ENCODE results near the gene HIPK2. TPM values are rescaled to one million over a fixed set of nuclear protein-coding genes. Genes with fewer than 3 reads are reported as not detected.

HIPK2 gene
- total RNA-seq, 1 donor from 2014 or later = 5.8 TPM

- no peak for FAIRE-seq
- peaks cover 1% of the 10 kb centered on the region for H3K36me3 ChIP-seq (ENCODE audit: control insufficient read depth, insufficient read depth, low read length)
- no peak for DNase-seq (ENCODE audit: low read depth)
- H3K27me3 ChIP-seq (ENCODE audit: control insufficient read depth, insufficient read depth, low read length) = no peaks in the 10 kb centered on the region
- H3K4me3 ChIP-seq (ENCODE audit: low read depth, low read length) = no peak overlapping the region
- no peak for TF ChIP-seq CTCF (IDR thresholded peaks at IDR 0.05; ENCODE audit: insufficient read depth, low read length, severe bottlenecking)
Observed at GRCh38 chr7:139726485-139726869, 51.3 kb downstream of the HIPK2 start.

- no peak for TF ChIP-seq CTCF (IDR thresholded peaks at IDR 0.05; ENCODE audit: insufficient read depth, low read length, severe bottlenecking)
- H3K36me3 ChIP-seq (ENCODE audit: control insufficient read depth, insufficient read depth, low read length) = peaks cover 1% of the 10 kb centered on the region
- DNase-seq (ENCODE audit: low read depth) (no peak), FAIRE-seq (no peak)
- H3K4me3 ChIP-seq (ENCODE audit: low read depth, low read length) = no peak overlapping the region
- H3K27me3 ChIP-seq (ENCODE audit: control insufficient read depth, insufficient read depth, low read length) = no peaks in the 10 kb centered on the region
Observed at GRCh38 chr7:139725858-139726484, 51.8 kb downstream of the HIPK2 start.

GRCh38 chr7:139725077-139725476 lies 52.7 kb downstream of the HIPK2 start:
- DNase-seq (ENCODE audit: low read depth) (peak; percentile 64), FAIRE-seq (no peak)
- Histone ChIP-seq H3K27me3 (ENCODE audit: control insufficient read depth, insufficient read depth, low read length) (no peaks in the 10 kb centered on the region), H3K4me3 (ENCODE audit: low read depth, low read length) (no peak overlapping the region), H3K36me3 (ENCODE audit: control insufficient read depth, insufficient read depth, low read length) (peaks cover 3% of the 10 kb centered on the region)
- no peak for TF ChIP-seq CTCF (IDR thresholded peaks at IDR 0.05; ENCODE audit: insufficient read depth, low read length, severe bottlenecking)

GRCh38 chr7:139722604-139723003 lies 55.2 kb downstream of the HIPK2 start:
- H3K4me3 ChIP-seq (ENCODE audit: low read depth, low read length) = no peak overlapping the region
- no peaks in the 10 kb centered on the region for H3K27me3 ChIP-seq (ENCODE audit: control insufficient read depth, insufficient read depth, low read length)
- no peak for FAIRE-seq
- no peak for DNase-seq (ENCODE audit: low read depth)
- no peak for TF ChIP-seq CTCF (IDR thresholded peaks at IDR 0.05; ENCODE audit: insufficient read depth, low read length, severe bottlenecking)
- H3K36me3 ChIP-seq (ENCODE audit: control insufficient read depth, insufficient read depth, low read length) = peaks cover 1% of the 10 kb centered on the region

GRCh38 chr7:139721821-139722220 lies 56.0 kb downstream of the HIPK2 start:
- no peak for TF ChIP-seq CTCF (IDR thresholded peaks at IDR 0.05; ENCODE audit: insufficient read depth, low read length, severe bottlenecking)
- Histone ChIP-seq H3K4me3 (ENCODE audit: low read depth, low read length) (no peak overlapping the region), H3K27me3 (ENCODE audit: control insufficient read depth, insufficient read depth, low read length) (no peaks in the 10 kb centered on the region), H3K36me3 (ENCODE audit: control insufficient read depth, insufficient read depth, low read length) (peaks cover 2% of the 10 kb centered on the region)
- FAIRE-seq (no peak), DNase-seq (ENCODE audit: low read depth) (no peak)

- FAIRE-seq (no peak), DNase-seq (ENCODE audit: low read depth) (no peak)
- Histone ChIP-seq H3K27me3 (ENCODE audit: control insufficient read depth, insufficient read depth, low read length) (no peaks in the 10 kb centered on the region), H3K36me3 (ENCODE audit: control insufficient read depth, insufficient read depth, low read length) (peaks cover 6% of the 10 kb centered on the region), H3K4me3 (ENCODE audit: low read depth, low read length) (no peak overlapping the region)
- no peak for TF ChIP-seq CTCF (IDR thresholded peaks at IDR 0.05; ENCODE audit: insufficient read depth, low read length, severe bottlenecking)
Observed at GRCh38 chr7:139721417-139721816, 56.4 kb downstream of the HIPK2 start.

All from bronchial epithelial cell (primary cell).